Mammary epithelial cell (primary cell): ENCODE data around the gene RPS8.

ENCODE experiments used
- CTCF ChIP-seq, 2 donors: IDR thresholded peaks in 1 of 2; conservative IDR thresholded peaks in 1 of 2; 2 replicates each; pipeline ENCODE4 v1.5.1; 2011 to 2012; ENCODE audit warnings: inconsistent platforms in 2 of 2, low read length in 2 of 2, mild to moderate bottlenecking in 2 of 2, control low read depth in 1 of 2, low read depth in 1 of 2; ENCODE audit not compliant: insufficient read depth in 1 of 2; ENCODE audit errors: extremely low read depth in 1 of 2
- EZH2 ChIP-seq: IDR thresholded peaks from 2 replicates; pipeline ENCODE4 v1.6.1; 2012; ENCODE audit warnings: low read length, inconsistent platforms, borderline replicate concordance

- no peak for TF ChIP-seq EZH2
- TF ChIP-seq CTCF (conservative IDR thresholded peaks at IDR 0.05 in 1 of 2, IDR thresholded peaks at IDR 0.05 in 1 of 2; ENCODE audit: extremely low read depth in 1 of 2, insufficient read depth in 1 of 2, low read depth in 1 of 2, low read length in 2 of 2) = no peak
These were observed 23.4 kb downstream of the RPS8 start for GRCh38 chr1:44798481-44799365.
